Measurements from ENCODE around the gene CDC34. TPM values are rescaled to one million over a fixed set of nuclear protein-coding genes. Genes with fewer than 3 reads are reported as not detected.

Gene CDC34
- total RNA-seq, 1 donor from 2014 or later: 23.1 TPM

GRCh38 chr19:534088-534487, 2.5 kb downstream of the CDC34 start:
- Mint-ChIP-seq H3K27ac (no peak overlapping the region), H3K36me3 (ENCODE audit: low read depth) (peaks cover 23% of the 10 kb centered on the region), H3K4me1 (peaks cover 18% of the 10 kb centered on the region), H3K9me3 (no peaks in the 10 kb centered on the region), H3K27me3 (no peaks in the 10 kb centered on the region), H3K4me3 (no peak overlapping the region)
- intact Hi-C loops (cut with micrococcal nuclease): no loop called here
- DNase-seq: no peak
- ChIA-PET POLR2A (no interaction called here), CTCF (no interaction called here)
- no peak for TF ChIP-seq CTCF (IDR thresholded peaks at IDR 0.05)
- ATAC-seq (ENCODE audit: low read depth): no peak

GRCh38 chr19:535017-535835, 3.7 kb downstream of the CDC34 start:
- TF ChIP-seq CTCF (IDR thresholded peaks at IDR 0.05): no peak
- Mint-ChIP-seq H3K27ac (no peak overlapping the region), H3K36me3 (ENCODE audit: low read depth) (peaks cover 25% of the 10 kb centered on the region), H3K4me1 (peaks cover 18% of the 10 kb centered on the region), H3K4me3 (peak overlapping the region; percentile 41), H3K9me3 (no peaks in the 10 kb centered on the region), H3K27me3 (no peaks in the 10 kb centered on the region)
- DNase-seq: no peak
- POLR2A ChIA-PET: no interaction called here
- CTCF ChIA-PET: no interaction called here
- intact Hi-C loops (cut with micrococcal nuclease): no loop called here
- ATAC-seq (ENCODE audit: low read depth): no peak

- TF ChIP-seq CTCF (IDR thresholded peaks at IDR 0.05): no peak
- ChIA-PET POLR2A (no interaction called here), CTCF (no interaction called here)
- H3K36me3 Mint-ChIP-seq (ENCODE audit: low read depth): peaks cover 25% of the 10 kb centered on the region
- no peak for ATAC-seq (ENCODE audit: low read depth)
- intact Hi-C loops (cut with micrococcal nuclease): no loop called here
- no peak overlapping the region for H3K4me3 Mint-ChIP-seq
- DNase-seq: no peak
- no peaks in the 10 kb centered on the region for H3K9me3 Mint-ChIP-seq
- peaks cover 16% of the 10 kb centered on the region for H3K4me1 Mint-ChIP-seq
- no peaks in the 10 kb centered on the region for H3K27me3 Mint-ChIP-seq
- H3K27ac Mint-ChIP-seq: no peak overlapping the region
Measured at GRCh38 chr19:536031-536880, 4.7 kb downstream of the CDC34 start.

- DNase-seq (no peak), ATAC-seq (ENCODE audit: low read depth) (no peak)
- intact Hi-C loops (cut with micrococcal nuclease): no loop called here
- ChIA-PET CTCF (no interaction called here), POLR2A (no interaction called here)
- Mint-ChIP-seq H3K36me3 (ENCODE audit: low read depth) (peaks cover 26% of the 10 kb centered on the region), H3K9me3 (no peaks in the 10 kb centered on the region), H3K4me1 (peaks cover 16% of the 10 kb centered on the region), H3K27me3 (no peaks in the 10 kb centered on the region), H3K27ac (no peak overlapping the region), H3K4me3 (no peak overlapping the region)
- TF ChIP-seq CTCF (IDR thresholded peaks at IDR 0.05): no peak
Measured at GRCh38 chr19:536881-537404, 5.4 kb downstream of the CDC34 start.
